GM12891 (cell line): ENCODE data around the gene FZD8.

Experiments used
- PAX5 ChIP-seq: IDR thresholded peaks from 2 replicates; pipeline ENCODE4 v1.6.1; 2011; ENCODE audit warnings: low read length, moderate library complexity, mild to moderate bottlenecking; ENCODE audit not compliant: insufficient read depth, severe bottlenecking
- POLR2A ChIP-seq: IDR thresholded peaks from 2 replicates; pipeline ENCODE4 v1.6.1; 2011; ENCODE audit warnings: low read depth, low read length, control low read depth
- POLR2AphosphoS5 ChIP-seq: IDR thresholded peaks from 2 replicates; pipeline ENCODE4 v1.6.1; 2011; ENCODE audit warnings: low read depth, low read length, control low read depth
- SPI1 ChIP-seq: IDR thresholded peaks from 2 replicates; pipeline ENCODE4 v1.6.1; 2011; ENCODE audit warnings: low read depth, low read length, control low read depth
- TAF1 ChIP-seq: IDR thresholded peaks from 2 replicates; pipeline ENCODE4 v1.6.1; 2011; ENCODE audit warnings: low read depth, low read length, control low read depth

DNA sequence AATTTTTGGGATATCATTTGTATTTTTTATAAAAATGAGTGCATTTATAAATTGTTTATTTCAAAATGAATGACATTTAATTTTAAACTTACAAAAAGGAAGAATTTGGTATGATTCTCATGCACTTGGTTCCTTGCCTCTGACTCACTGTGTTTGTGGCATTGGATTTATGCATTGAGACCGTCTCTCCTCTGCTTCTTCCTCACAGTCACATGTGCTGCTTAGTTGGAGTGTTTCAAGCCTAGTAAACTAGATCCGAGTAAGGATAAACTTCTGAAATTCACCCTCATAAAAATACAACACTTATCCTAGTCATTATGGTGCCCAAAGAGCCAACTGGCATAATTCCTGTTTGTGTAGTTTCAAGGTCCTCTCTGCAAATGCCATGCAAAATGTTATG is 19.1 kb upstream of the FZD8 start:
- TF ChIP-seq TAF1 (no peak), POLR2A (no peak), PAX5 (no peak), POLR2AphosphoS5 (no peak), SPI1 (no peak)
